T-cell (primary cell): ENCODE results near the gene APAF1. TPM values are rescaled to one million over a fixed set of nuclear protein-coding genes. Genes with fewer than 3 reads are reported as not detected.

Source experiments
- ATAC-seq, 4 experiments: fragments of 200-7000 bp in 3 of 4; fragments of 150-1000 bp in 1 of 4; cut with Tn5 transposase; replicated peaks in 1 of 4; 1 replicate in 3 of 4; 2 replicates in 1 of 4; pipeline ENCODE4 v1.10.0; 2021; ENCODE audit warnings: moderate library complexity in 3 of 4, mild to moderate bottlenecking in 2 of 4, moderate number of reproducible peaks in 1 of 4
- CTCF ChIA-PET, 2 donors: fragments of 300-600 bp; sonication (Branson Sonifier 250); formaldehyde crosslinking; loops; one replicate each; lab custom pipeline; 2022; ENCODE audit warnings: antibody characterized with exemption in 2 of 2; lab: Charles Lee
- POLR2A ChIA-PET, 2 donors: fragments of 300-600 bp; sonication (Branson Sonifier 250); formaldehyde crosslinking; loops; one replicate each; lab custom pipeline; 2022; ENCODE audit warnings: antibody characterized with exemption in 2 of 2; lab: Charles Lee
- DNase-seq, 35 experiments: peaks; one replicate each; pipeline versions ENCODE4 v3.0.0 to v3.0.0-alpha.2; 2013 to 2023
- H3K27ac ChIP-seq: one replicate; pipeline ENCODE4 v1.5.1; 2013; ENCODE audit warnings: low read length
- H3K27me3 ChIP-seq, 2 experiments: replicated peaks in 1 of 2; 1 replicate in 1 of 2; 2 replicates in 1 of 2; pipeline versions ENCODE4 v1.6.1 to v1.7.0; 2013; ENCODE audit warnings: low read length in 1 of 2, mixed read lengths in 1 of 2; ENCODE audit not compliant: control insufficient read depth in 2 of 2, insufficient read depth in 2 of 2; ENCODE audit errors: extremely low read depth in 1 of 2
- H3K36me3 ChIP-seq, 2 donors: 1 replicate in 1 of 2; 2 replicates in 1 of 2; pipeline versions ENCODE4 v1.6.1 to v1.7.0; 2013; ENCODE audit warnings: low read length in 1 of 2; ENCODE audit not compliant: control insufficient read depth in 2 of 2, insufficient read depth in 1 of 2; ENCODE audit errors: extremely low read depth in 1 of 2
- H3K4me1 ChIP-seq, 2 experiments: 1 replicate in 1 of 2; 2 replicates in 1 of 2; pipeline versions ENCODE4 v1.6.1 to v1.7.0; 2013; ENCODE audit warnings: low read length in 2 of 2, mixed read lengths in 1 of 2; ENCODE audit not compliant: insufficient read depth in 2 of 2, control insufficient read depth in 1 of 2; ENCODE audit errors: extremely low read depth in 1 of 2
- H3K4me3 ChIP-seq, 2 donors: 1 replicate in 1 of 2; 2 replicates in 1 of 2; pipeline versions ENCODE4 v1.5.1 to v1.7.0; 2013; ENCODE audit warnings: mild to moderate bottlenecking in 2 of 2, low read length in 1 of 2, moderate library complexity in 1 of 2; ENCODE audit not compliant: control insufficient read depth in 1 of 2; ENCODE audit errors: extremely low read depth in 1 of 2
- H3K9me3 ChIP-seq: 2 replicates; pipeline ENCODE4 v1.7.0; 2013
- H3K27ac Mint-ChIP-seq, 2 donors: one replicate each; pipeline ENCODE4 v1.8.0; 2020 to 2021; ENCODE audit warnings: mild to moderate bottlenecking in 2 of 2, mixed read lengths in 2 of 2
- H3K27me3 Mint-ChIP-seq, 2 donors: one replicate each; pipeline ENCODE4 v1.8.0; 2021 to 2022; ENCODE audit warnings: mixed read lengths in 2 of 2
- H3K36me3 Mint-ChIP-seq: one replicate; pipeline ENCODE4 v1.8.0; 2021; ENCODE audit warnings: mixed read lengths
- H3K4me1 Mint-ChIP-seq, 3 donors: one replicate each; pipeline ENCODE4 v1.8.0; 2020 to 2022; ENCODE audit warnings: mixed read lengths in 3 of 3, mild to moderate bottlenecking in 1 of 3
- H3K4me3 Mint-ChIP-seq, 3 donors: one replicate each; pipeline ENCODE4 v1.8.0; 2020 to 2022; ENCODE audit warnings: mild to moderate bottlenecking in 3 of 3, mixed read lengths in 3 of 3, moderate library complexity in 3 of 3
- H3K9me3 Mint-ChIP-seq, 3 donors: one replicate each; pipeline ENCODE4 v1.8.0; 2020 to 2022; ENCODE audit warnings: mixed read lengths in 3 of 3
- WGBS: methylation state at CpG from one replicate; pipeline ENCODE4 v1.1.5; 2013; ENCODE audit warnings: missing lambda C conversion rate; ENCODE audit not compliant: insufficient coverage; 5-methylcytosine and 5-hydroxymethylcytosine counted together
- total RNA-seq, 35 experiments: library from RNA in 6 of 35; stranded (reverse) in 6 of 35; fragments of 120-200 nt in 1 of 35; gene quantifications; one replicate each; pipeline versions ENCODE4 v1.2.1 to v1.2.4 and lab custom pipeline; 2013 to 2026

APAF1 gene
- total RNA-seq, 5 donors from 2014 or later (not counting 1 experiment from before 2014, with no cell fraction given): 20.7 to 27.6 (median 23.5) TPM

GRCh38 chr12:98653866-98654493 is 8.9 kb downstream of the APAF1 start:
- H3K4me1 Mint-ChIP-seq: peaks cover 13 to 16% (median 14%) of the 10 kb centered on the region in 3 donors
- POLR2A ChIA-PET: interaction anchor here in 1 of 2 donors (0.9 kb wide), 1 partner anchor 87 kb away, joined by 3 read pairs; no protein-coding TSS in a partner anchor
- H3K9me3 ChIP-seq: no peaks in the 10 kb centered on the region
- H3K36me3 ChIP-seq: peaks cover 5 to 39% of the 10 kb centered on the region in 2 donors
- H3K4me3 ChIP-seq: no peak overlapping the region
- H3K4me3 Mint-ChIP-seq: no peak overlapping the region
- H3K9me3 Mint-ChIP-seq: no peaks in the 10 kb centered on the region
- ATAC-seq (peak in 3 of 4 experiments; percentile 37 to 63 (median 49)), DNase-seq (peak in 4 of 35 experiments; percentile 12 to 73 (median 18))
- CTCF ChIA-PET: interaction anchor here (0.6 to 1.9 kb wide), 11 partner anchors 9 to 1677 kb away, joined by 3 to 34 read pairs (median 3); partner anchors contain the start of gene IKBIP (in 1 of the 2)
- H3K36me3 Mint-ChIP-seq: peaks cover 20% of the 10 kb centered on the region
- no CpG with 5 or more reads among the region's 1 CpG for WGBS
- H3K4me1 ChIP-seq: no peaks in the 10 kb centered on the region
- no peaks in the 10 kb centered on the region for H3K27me3 ChIP-seq
- H3K27ac Mint-ChIP-seq: no peak overlapping the region
- H3K27ac ChIP-seq: no peak overlapping the region
- H3K27me3 Mint-ChIP-seq: no peaks in the 10 kb centered on the region

- Histone ChIP-seq H3K27ac (no peak overlapping the region), H3K36me3 (peaks cover 8 to 41% of the 10 kb centered on the region in 2 donors), H3K9me3 (no peaks in the 10 kb centered on the region), H3K27me3 (no peaks in the 10 kb centered on the region), H3K4me1 (no peaks in the 10 kb centered on the region), H3K4me3 (no peak overlapping the region)
- Mint-ChIP-seq H3K36me3 (peaks cover 28% of the 10 kb centered on the region), H3K27ac (no peak overlapping the region), H3K4me1 (peaks cover 12 to 13% (median 13%) of the 10 kb centered on the region in 3 donors), H3K4me3 (no peak overlapping the region), H3K27me3 (no peaks in the 10 kb centered on the region), H3K9me3 (no peaks in the 10 kb centered on the region)
- ATAC-seq: no peak
- DNase-seq: no peak
- WGBS: 26% methylated on average over 3 of the region's 6 CpGs
- ChIA-PET POLR2A (interaction anchor here in 1 of 2 donors (0.7 kb wide), 1 partner anchor 13 kb away, joined by 5 read pairs; no protein-coding TSS in a partner anchor), CTCF (no interaction called here)
Observed at GRCh38 chr12:98656289-98657101, 11.4 kb downstream of the APAF1 start.

GRCh38 chr12:98660521-98660920 is 15.4 kb downstream of the APAF1 start:
- no peaks in the 10 kb centered on the region for H3K9me3 Mint-ChIP-seq
- Histone ChIP-seq H3K4me1 (no peaks in the 10 kb centered on the region), H3K9me3 (no peaks in the 10 kb centered on the region), H3K4me3 (no peak overlapping the region), H3K27me3 (no peaks in the 10 kb centered on the region), H3K27ac (no peak overlapping the region), H3K36me3 (peaks cover 13 to 53% of the 10 kb centered on the region in 2 donors)
- peaks cover 39% of the 10 kb centered on the region for H3K36me3 Mint-ChIP-seq
- H3K4me1 Mint-ChIP-seq: peaks cover 8 to 9% (median 9%) of the 10 kb centered on the region in 3 donors
- H3K27me3 Mint-ChIP-seq: no peaks in the 10 kb centered on the region
- no peak overlapping the region for H3K4me3 Mint-ChIP-seq
- H3K27ac Mint-ChIP-seq: no peak overlapping the region
- ATAC-seq: no peak
- ChIA-PET CTCF (no interaction called here), POLR2A (no interaction called here)
- no peak for DNase-seq

- ATAC-seq (no peak), DNase-seq (peak in 1 of 35 experiments; percentile 2)
- Histone ChIP-seq H3K4me3 (no peak overlapping the region), H3K36me3 (peaks cover 3 to 43% of the 10 kb centered on the region in 2 donors), H3K27ac (no peak overlapping the region), H3K4me1 (peaks cover 0 to 3% of the 10 kb centered on the region in 2 experiments), H3K9me3 (no peaks in the 10 kb centered on the region), H3K27me3 (no peaks in the 10 kb centered on the region)
- peaks cover 13 to 22% (median 18%) of the 10 kb centered on the region in 3 donors for H3K4me1 Mint-ChIP-seq
- no peaks in the 10 kb centered on the region for H3K27me3 Mint-ChIP-seq
- peaks cover 54% of the 10 kb centered on the region for H3K36me3 Mint-ChIP-seq
- H3K4me3 Mint-ChIP-seq: no peak overlapping the region
- CTCF ChIA-PET: interaction anchor here in 1 of 2 donors (1.0 kb wide), 1 partner anchor 103 kb away, joined by 4 read pairs; no protein-coding TSS in a partner anchor
- H3K9me3 Mint-ChIP-seq: no peaks in the 10 kb centered on the region
- peak overlapping the region in 1 of 2 donors; percentile 43 for H3K27ac Mint-ChIP-seq
- POLR2A ChIA-PET: no interaction called here
- no CpG with 5 or more reads among the region's 3 CpGs for WGBS
Observed at GRCh38 chr12:98669751-98670150, 24.7 kb downstream of the APAF1 start.

- no CpG with 5 or more reads among the region's 7 CpGs for WGBS
- H3K4me1 ChIP-seq: peaks cover 0 to 3% of the 10 kb centered on the region in 2 experiments
- ChIA-PET POLR2A (no interaction called here), CTCF (interaction anchor here in 1 of 2 donors (1.3 kb wide), 1 partner anchor 9 kb away, joined by 3 read pairs; no protein-coding TSS in a partner anchor)
- H3K4me1 Mint-ChIP-seq: peaks cover 13 to 22% (median 18%) of the 10 kb centered on the region in 3 donors
- H3K27ac Mint-ChIP-seq: peak overlapping the region in 1 of 2 donors; percentile 28
- no peaks in the 10 kb centered on the region for H3K27me3 ChIP-seq
- no peaks in the 10 kb centered on the region for H3K9me3 ChIP-seq
- H3K4me3 Mint-ChIP-seq: no peak overlapping the region
- no peak for DNase-seq
- ATAC-seq: no peak
- no peak overlapping the region for H3K27ac ChIP-seq
- H3K4me3 ChIP-seq: no peak overlapping the region
- no peaks in the 10 kb centered on the region for H3K27me3 Mint-ChIP-seq
- H3K9me3 Mint-ChIP-seq: no peaks in the 10 kb centered on the region
- H3K36me3 Mint-ChIP-seq: peaks cover 52% of the 10 kb centered on the region
- H3K36me3 ChIP-seq: peaks cover 0 to 32% of the 10 kb centered on the region in 2 donors
Observed at GRCh38 chr12:98671459-98671858, 26.4 kb downstream of the APAF1 start.

- no peaks in the 10 kb centered on the region for H3K9me3 Mint-ChIP-seq
- H3K4me1 Mint-ChIP-seq: peaks cover 0 to 6% (median 4%) of the 10 kb centered on the region in 3 donors
- peaks cover 37% of the 10 kb centered on the region for H3K36me3 Mint-ChIP-seq
- H3K4me3 Mint-ChIP-seq: no peak overlapping the region
- H3K4me3 ChIP-seq: no peak overlapping the region
- ChIA-PET POLR2A (no interaction called here), CTCF (no interaction called here)
- ATAC-seq: no peak
- no peak for DNase-seq
- H3K9me3 ChIP-seq: no peaks in the 10 kb centered on the region
- peaks cover 0 to under 1% of the 10 kb centered on the region in 2 experiments for H3K4me1 ChIP-seq
- H3K36me3 ChIP-seq: peaks cover 0 to 30% of the 10 kb centered on the region in 2 donors
- H3K27ac Mint-ChIP-seq: no peak overlapping the region
- no peaks in the 10 kb centered on the region for H3K27me3 ChIP-seq
- H3K27ac ChIP-seq: no peak overlapping the region
- no peaks in the 10 kb centered on the region for H3K27me3 Mint-ChIP-seq
Observed at GRCh38 chr12:98674841-98675240, 29.8 kb downstream of the APAF1 start.
